Stimulated activated CD4-positive, alpha-beta T cell treated with anti-CD3 and anti-CD28 coated beads, Interleukin-1b, Interleukin-23, amount 100 ng/mL, for 4 hours (primary cell): ENCODE data around the gene PPP2R2C.

Experiments used
- DNase-seq, 2 donors: peaks; one replicate each; pipeline ENCODE4 v3.0.0-alpha.2; 2020; ENCODE audit warnings: low read depth in 2 of 2

Gene PPP2R2C

DNA sequence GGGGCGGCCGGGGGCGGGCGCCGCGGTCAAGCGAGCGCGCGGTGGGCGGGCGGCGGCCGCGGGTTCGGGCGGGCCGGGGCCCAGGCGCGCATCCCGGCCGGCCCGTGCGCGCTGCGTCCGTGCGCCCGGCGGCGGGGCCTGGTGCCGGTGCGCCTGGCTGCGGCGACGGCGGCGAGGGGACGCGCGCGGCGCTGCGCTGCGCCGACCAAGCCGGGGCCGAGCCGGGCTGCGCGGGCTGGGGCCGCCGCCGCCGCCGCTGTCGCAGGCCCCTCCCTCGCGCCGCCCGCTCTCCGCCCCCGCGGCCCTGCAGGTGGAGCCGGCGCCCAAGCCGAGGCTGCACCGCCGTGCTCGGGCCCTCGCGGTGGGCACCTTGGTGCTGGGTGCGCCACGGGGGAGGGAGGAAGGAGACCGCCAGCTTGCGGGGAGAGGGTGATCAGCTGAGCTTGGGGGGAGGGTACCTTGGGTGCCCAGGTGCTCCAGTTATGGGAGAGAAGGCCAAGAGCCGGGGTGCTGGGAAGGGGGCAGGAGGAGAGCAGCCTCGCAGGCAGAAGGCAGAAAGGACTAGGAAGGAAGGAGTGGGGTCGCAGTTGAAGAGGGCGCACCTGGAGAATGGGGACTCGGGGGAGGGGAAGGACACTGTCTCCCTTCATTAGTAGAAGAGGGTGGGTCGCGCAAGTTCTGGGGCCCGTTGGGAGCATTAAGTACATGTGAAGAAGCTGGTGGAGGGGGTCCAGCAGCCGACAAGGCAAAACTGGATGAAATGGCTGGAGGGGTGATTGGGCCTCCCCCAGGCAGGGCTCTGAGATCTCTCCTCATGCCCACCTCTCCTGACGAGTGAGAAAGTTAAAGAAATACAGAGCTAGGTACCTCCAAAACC lies at the start of gene PPP2R2C:
Gene PPP2R2C (minus strand): TSS at position 228 of the 877 bp plus-strand sequence. CDS start 385 bp downstream, outside the sequence.
- DNase-seq = no peak

DNA sequence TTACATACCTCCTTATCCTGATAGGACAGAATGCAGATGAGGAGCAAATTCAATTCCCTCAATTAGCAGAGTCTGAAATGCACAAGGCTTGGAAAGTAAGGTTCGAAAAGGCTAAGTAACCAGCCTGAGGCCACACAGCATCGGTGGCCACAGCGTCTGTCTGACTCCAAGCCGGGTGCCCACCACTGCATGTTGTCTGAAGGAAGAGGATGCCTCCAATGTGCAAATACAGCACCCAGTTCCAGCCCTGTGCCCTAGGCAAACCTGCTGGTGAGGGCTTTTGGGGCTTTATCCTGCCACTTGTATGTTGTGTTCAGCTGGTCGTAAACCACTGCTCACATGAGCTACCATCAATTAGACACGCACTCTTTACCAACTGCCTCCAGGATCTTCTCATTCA lies 48.6 kb upstream of the PPP2R2C start:
- no peak for DNase-seq

GRCh38 chr4:6520051-6520636 lies 47.7 kb upstream of the PPP2R2C start:
- no peak for DNase-seq

- no peak for DNase-seq
Observed at GRCh38 chr4:6517171-6517570, 44.8 kb upstream of the PPP2R2C start.

DNA sequence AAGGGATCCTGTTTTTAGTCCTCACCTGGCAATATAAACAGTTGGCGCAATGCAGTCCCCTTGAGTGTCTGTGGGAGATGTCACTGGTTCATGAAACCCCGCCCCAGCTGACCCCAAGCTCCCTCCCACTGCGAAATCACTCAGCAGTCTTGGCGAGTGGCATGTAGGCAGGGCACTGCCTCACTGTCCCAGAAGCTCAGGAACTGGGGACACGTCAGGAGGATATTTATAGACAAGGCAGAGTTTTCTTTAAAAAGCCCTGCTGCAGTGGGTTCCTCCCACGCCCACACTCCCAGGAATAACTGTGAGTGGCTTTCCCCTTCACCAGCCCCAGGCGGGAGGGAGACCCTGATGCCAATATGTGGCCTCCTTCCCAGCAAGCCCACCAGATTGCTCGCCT lies 44.3 kb upstream of the PPP2R2C start:
- DNase-seq = no peak

DNA sequence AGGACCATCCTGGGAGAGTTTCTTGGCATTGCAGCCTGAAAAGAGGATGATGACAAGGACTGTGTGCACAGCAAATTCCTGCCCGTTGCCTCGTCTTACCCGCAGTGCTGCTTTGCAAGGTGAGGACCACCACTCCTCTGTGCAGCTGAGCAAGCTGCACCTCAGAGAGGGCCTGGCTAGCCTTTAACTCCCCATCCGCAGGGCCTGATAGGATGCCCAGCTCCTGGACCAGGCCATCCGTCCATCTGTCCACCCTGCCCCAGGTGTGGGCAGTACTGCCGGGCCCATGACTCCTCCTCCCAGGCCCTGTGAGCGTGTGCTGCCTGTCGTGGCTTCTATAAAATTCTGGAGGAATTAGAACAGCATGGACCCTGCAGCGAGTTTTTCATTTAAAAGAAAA lies 43.9 kb upstream of the PPP2R2C start:
- DNase-seq = no peak

DNA sequence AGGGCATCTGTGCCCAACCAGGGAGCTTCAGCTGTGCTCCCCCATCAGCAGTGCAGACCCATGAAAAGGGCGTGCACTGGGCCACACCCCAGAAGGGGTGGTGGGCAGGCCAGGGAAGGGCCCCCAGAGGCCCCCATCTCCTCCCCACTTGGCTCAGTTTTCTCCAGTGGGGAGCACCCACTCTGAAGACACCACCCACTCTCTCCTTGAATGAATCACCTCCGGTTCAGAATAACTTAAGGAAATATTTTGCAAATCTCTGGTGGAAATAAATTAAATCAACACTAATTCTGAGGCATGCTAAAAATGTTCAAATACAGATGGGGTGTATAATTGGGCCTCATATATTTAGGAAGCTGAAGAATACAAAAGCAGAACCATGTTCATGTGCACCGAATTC lies 41.3 kb upstream of the PPP2R2C start:
- DNase-seq = no peak

DNA sequence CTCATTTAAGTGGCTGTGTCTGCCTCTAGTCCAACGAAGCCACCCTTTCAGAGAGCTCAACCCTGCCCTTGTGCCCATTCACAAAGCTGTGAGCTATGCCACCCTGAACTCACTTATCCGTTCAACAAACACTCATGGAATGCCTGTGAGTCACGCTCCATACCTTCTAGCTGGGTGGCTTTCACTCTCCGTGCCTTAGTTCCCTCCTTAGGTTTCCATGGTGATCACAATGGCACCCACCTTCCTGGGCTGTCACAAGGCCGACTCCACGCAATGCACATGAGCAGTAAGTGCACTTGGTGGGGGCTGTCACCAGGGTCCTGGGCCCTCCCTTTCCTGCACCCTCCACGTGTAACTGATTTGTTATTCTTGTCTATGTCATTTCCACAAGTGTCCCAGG lies 37.2 kb upstream of the PPP2R2C start:
- DNase-seq = no peak

DNA sequence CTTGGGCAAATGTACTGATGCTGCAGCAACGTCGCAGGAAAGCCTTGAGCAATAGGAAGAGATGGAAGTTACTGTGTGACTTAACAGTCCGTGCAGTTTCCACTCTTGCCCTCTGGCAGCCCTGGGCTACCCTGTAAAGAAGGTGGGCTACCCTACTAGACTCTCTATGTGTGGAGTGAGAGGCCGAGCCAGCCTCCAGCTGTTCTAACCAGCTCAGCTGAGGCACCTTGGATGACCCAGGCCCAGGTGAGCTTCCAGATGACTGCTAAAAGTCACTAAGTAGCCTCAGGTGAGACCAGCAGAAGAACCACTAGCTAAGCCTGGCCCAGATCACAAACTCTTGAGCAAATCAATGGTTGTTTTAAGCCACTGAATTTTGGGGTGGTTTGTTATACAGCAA lies 34.9 kb upstream of the PPP2R2C start:
- no peak for DNase-seq

DNA sequence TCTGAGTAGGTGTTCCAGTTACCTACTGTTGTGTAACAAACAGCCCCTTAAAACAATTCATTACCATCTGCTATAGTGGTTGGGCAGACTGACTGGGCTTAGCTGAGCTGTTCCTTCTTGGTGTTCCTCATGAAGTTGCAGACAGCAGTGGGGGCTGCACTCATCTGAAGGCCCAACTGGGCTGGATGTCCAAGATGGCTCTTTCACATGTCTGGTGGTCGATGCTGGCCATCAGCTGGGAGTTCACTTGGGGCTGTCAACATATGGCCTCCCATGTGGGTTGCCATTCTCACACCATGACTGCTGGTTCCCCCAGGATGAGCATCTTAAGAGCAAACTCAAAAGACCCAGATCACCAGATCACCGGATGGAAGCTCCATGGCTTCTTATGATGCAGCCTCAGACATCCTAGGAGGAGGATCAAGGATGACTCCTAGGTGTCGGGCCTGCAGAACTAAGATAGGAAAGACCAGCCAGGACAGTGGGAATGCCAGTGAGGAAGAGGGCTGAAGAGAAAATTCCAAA lies 34.3 kb upstream of the PPP2R2C start:
- DNase-seq = no peak

- DNase-seq = no peak
Observed at GRCh38 chr4:6504900-6505496, 32.6 kb upstream of the PPP2R2C start.

DNA sequence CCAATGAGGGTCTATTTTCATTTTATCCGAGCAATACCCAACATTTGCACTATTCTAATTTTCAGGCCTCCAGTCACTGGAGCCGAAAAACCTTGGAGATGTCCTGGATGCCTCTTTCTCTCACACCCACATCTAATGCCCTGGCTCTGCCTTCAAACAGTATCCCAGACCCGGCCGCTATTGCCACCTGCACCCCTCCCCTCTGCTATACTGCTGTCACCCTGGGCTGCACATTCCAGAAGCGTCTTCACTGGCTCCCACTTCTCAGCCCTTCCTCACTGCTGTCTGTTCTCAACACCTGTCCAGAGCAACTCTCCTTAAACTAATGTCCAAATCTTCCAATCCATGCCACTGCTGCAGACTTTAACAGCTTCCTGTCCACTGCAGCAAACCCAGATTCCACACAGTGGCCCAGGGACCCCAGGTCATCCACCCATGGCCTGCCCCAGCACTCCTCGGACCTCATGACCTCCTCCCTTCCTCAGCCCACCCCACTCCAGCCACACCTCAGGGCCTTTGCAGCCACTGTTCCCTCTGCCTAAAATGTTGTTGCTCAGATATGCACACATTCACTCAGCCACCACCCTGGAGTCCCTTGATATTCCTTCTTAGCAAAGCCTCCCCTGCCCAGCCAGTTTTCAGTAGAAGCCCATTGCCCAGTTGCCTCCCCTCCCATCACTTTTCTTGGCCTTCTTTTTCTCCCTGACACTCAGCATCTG lies 30.5 kb upstream of the PPP2R2C start:
- no peak for DNase-seq

DNA sequence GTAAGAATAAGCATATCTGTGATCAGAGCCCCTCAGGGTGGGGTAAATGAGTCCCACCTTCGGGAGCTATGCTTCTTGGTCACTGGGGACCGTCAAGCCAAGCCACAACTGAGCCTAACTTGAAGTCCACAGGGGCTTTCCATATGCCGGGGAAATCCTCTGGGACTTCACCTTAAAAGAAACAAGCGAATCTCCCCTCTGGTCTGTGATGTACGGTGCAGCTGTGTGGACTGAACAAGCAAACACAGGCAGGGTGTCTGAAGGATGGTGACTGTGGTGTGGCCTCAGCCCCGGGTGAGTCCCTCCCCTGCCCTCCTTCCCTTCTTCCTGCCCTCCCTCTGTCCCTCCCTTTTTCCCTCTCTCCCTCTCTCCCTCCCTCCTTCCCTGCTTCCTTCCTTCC lies 29.7 kb upstream of the PPP2R2C start:
- DNase-seq = no peak

- no peak for DNase-seq
Observed at GRCh38 chr4:6501171-6501570, 28.8 kb upstream of the PPP2R2C start.

- DNase-seq = no peak
Observed at GRCh38 chr4:6500481-6501140, 28.2 kb upstream of the PPP2R2C start.

DNA sequence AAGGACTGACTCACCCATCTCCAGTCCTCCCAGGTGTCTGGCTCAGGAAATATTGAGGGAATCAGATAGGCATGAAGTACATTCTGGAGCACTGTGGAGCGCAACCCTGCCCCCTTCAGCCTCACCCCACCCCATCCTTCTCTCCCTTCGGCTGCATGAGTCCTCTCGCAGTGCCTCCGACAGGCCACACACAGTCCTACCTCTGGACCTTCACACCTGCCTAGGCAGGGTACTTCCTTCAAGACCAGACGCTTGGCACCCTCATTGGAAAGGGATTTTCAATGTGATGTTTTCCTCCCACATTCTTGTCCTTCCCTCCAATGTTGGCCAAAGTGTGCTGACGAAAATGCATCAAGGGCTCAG lies 26.8 kb upstream of the PPP2R2C start:
- no peak for DNase-seq

DNA sequence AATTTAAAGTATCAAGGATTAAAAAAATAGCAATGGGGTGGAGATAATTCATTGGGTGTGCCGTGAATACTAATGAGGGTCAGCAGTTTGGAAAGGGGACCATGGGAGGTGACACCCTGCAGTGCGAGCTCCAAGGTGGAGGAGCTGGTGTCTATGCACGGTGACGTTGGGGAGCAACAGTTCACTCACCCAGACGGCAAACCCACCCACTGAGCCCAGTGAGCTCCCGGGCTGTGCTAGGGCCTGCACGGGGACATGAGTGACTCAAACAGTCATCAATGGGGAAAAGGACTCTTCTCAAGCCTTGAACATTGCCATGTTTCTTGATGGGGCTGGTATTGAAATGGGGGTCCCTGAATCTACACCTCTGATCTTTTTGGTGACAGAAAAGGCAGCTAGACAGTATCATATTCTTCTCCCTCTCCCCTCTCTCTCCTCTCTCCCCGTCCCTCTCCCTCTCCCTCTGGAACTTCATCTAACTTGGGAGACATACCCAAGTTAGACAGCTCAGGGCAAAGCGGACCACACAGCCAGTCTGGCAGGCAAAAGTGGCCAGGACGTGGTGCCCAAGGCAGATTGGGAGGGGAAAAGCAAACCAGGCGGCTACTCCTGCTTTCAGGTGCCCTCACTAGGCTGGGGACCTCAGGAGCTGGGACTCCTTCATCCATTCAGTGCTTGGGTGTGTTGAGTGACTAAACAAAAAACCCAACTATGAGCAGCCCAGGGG lies 26.3 kb upstream of the PPP2R2C start:
- no peak for DNase-seq

DNA sequence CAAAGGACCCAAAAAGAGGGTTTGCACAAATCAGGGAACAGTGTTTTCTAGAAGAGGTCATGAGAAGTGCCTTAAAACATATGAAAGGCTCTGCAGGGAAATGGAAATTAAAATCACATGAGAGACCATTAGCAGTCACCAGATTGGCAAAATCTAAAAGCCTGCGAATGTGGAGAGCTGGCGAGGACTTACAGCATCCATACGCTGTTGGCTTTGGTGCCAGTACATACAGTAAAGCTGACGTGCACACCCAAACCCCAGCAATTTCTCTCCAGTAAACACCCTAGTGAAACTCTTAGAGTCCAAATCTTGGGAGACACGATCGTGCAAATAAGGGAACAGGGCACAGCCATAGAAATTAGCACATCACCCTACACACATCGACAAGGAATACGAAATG lies 25.4 kb upstream of the PPP2R2C start:
- DNase-seq = no peak

GRCh38 chr4:6495736-6496135 lies 23.3 kb upstream of the PPP2R2C start:
- DNase-seq = no peak

DNA sequence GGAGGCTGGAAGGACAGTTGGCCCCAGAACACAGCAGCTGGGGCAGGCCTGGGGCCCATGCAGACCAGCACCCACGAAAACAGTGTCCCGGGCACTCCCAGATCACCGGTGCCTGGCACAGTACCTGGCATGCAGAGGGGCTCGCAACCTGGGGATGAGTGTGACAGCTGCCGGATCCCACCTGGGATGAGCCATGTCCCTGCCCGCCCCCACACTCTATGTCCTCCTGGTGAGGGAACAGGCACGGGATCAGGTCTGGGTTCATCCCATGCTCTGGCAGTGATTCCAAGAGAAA lies 22.8 kb upstream of the PPP2R2C start:
- no peak for DNase-seq
